Panc1 (cell line): Measurements from ENCODE around the gene ERGIC1. TPM values are rescaled to one million over a fixed set of nuclear protein-coding genes. Genes with fewer than 3 reads are reported as not detected.

ENCODE experiments used
- ATAC-seq: fragments of 200-7000 bp; cut with Tn5 transposase; 2 replicates; pipeline ENCODE4 v1.9.1; 2020; ENCODE audit warnings: mild to moderate bottlenecking, moderate library complexity
- BruUV-seq: library from RNA; stranded (reverse); fragments of 400-500 nt; replicated peaks from 2 replicates; lab custom pipeline; 2021; lab: Mats Ljungman, UMichigan
- CTCF ChIA-PET: fragments of 300-600 bp; sonication (Branson Sonifier 250); formaldehyde crosslinking; loops from one replicate; lab custom pipeline; 2022; ENCODE audit warnings: antibody characterized with exemption; lab: Charles Lee
- POLR2A ChIA-PET: fragments of 300-600 bp; sonication (Branson Sonifier 250); formaldehyde crosslinking; loops from one replicate; lab custom pipeline; 2022; ENCODE audit warnings: antibody characterized with exemption; lab: Charles Lee
- DNase-seq: peaks from one replicate; pipeline ENCODE4 v3.0.0-alpha.2; 2010; ENCODE audit warnings: low read depth, low spot score
- H3K27ac ChIP-seq: 2 replicates; pipeline ENCODE4 v1.5.1; 2011; ENCODE audit warnings: mild to moderate bottlenecking, low read length, inconsistent platforms
- H3K27me3 ChIP-seq: fragments of 200-500 bp; sonication (Bioruptor generic); 2 replicates; pipeline ENCODE4 v1.6.0; 2014; ENCODE audit warnings: low read length, inconsistent platforms; ENCODE audit not compliant: control insufficient read depth, insufficient read depth
- H3K36me3 ChIP-seq: fragments of 200-500 bp; sonication (Bioruptor generic); 2 replicates; pipeline ENCODE4 v1.5.1; 2014; ENCODE audit warnings: inconsistent platforms, mild to moderate bottlenecking, low read length, moderate library complexity; ENCODE audit not compliant: control insufficient read depth, insufficient read depth
- H3K4me1 ChIP-seq: 2 replicates; pipeline ENCODE4 v1.5.1; 2011; ENCODE audit warnings: inconsistent platforms, mild to moderate bottlenecking, low read length, moderate library complexity; ENCODE audit not compliant: control insufficient read depth, insufficient read depth
- H3K4me3 ChIP-seq, 2 experiments: 2 replicates each; pipeline ENCODE4 v1.5.1; 2011 to 2012; ENCODE audit warnings: low read depth in 2 of 2, low read length in 2 of 2, mild to moderate bottlenecking in 2 of 2, inconsistent platforms in 1 of 2, moderate library complexity in 1 of 2
- H3K9me3 ChIP-seq: fragments of 200-500 bp; sonication (Bioruptor generic); 2 replicates; pipeline ENCODE4 v1.5.1; 2014; ENCODE audit warnings: low read depth, mild to moderate bottlenecking, inconsistent platforms, low read length, moderate library complexity; ENCODE audit not compliant: control insufficient read depth, insufficient read depth
- CTCF ChIP-seq: fragments of 450-650 bp; IDR thresholded peaks from 2 replicates; pipeline ENCODE4 v1.5.1; 2017; ENCODE audit warnings: mild to moderate bottlenecking
- POLR2AphosphoS5 ChIP-seq: IDR thresholded peaks from 2 replicates; pipeline ENCODE4 v1.6.1; 2012; ENCODE audit warnings: mild to moderate bottlenecking, low read depth, low read length, moderate library complexity
- REST ChIP-seq, 2 experiments: IDR thresholded peaks; 2 replicates each; pipeline ENCODE4 v1.6.1; 2011 to 2012; ENCODE audit warnings: low read depth in 2 of 2, control low read depth in 1 of 2, low read length in 1 of 2, mild to moderate bottlenecking in 1 of 2, moderate library complexity in 1 of 2; ENCODE audit not compliant: insufficient read depth in 1 of 2
- SIN3A ChIP-seq: IDR thresholded peaks from 2 replicates; pipeline ENCODE4 v1.6.1; 2012; ENCODE audit warnings: low read depth, mild to moderate bottlenecking, low read length, moderate library complexity, borderline replicate concordance; ENCODE audit not compliant: insufficient read depth
- TCF7L2 ChIP-seq: IDR thresholded peaks from 2 replicates; pipeline ENCODE4 v1.6.1; 2011; ENCODE audit warnings: mild to moderate bottlenecking, low read depth, low read length, inconsistent platforms
- in situ Hi-C: cut with HindIII; loops from 2 replicates; pipeline ENCODE4 v1.10.0; 2016; ENCODE audit warnings: low sequenced_read_pairs, low pct_unique_long_range_greater_than_20kb
- intact Hi-C: fragments of 100-400 bp; cut with micrococcal nuclease; formaldehyde crosslinking; loops from one replicate; pipeline ENCODE4 v1.10.0; 2022; ENCODE audit not compliant: unreplicated experiment
- total RNA-seq: library from RNA; stranded (reverse); gene quantifications from one replicate; pipeline ENCODE4 v1.2.1, GENCODE V29; 2021; ENCODE audit not compliant: unreplicated experiment

ERGIC1 gene
- total RNA-seq, 1 experiment from 2014 or later: 206 TPM

DNA sequence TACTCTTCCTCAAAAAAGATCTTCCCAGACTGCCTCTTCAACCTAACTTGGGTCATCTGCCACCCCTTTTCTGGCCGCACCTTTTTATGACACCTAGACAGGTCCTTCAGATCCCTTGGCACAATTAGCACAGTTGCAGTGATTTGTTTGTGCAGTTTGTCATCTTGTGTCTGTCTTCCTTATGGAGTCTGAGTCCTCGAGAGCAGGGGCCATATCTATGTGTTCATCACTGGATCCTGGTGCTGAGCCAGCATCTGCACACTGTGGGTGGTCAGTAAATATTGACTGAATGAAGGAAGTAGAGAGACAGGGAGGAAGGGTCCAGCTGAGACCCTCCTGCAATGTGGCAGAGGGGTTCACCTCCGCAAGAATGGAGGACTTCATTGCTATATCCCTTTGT lies 14.4 kb downstream of the ERGIC1 start:
- TF ChIP-seq TCF7L2: no peak
- no peak for TF ChIP-seq REST (IDR thresholded peaks at IDR 0.05; ENCODE audit: insufficient read depth in 1 of 2, low read depth in 2 of 2, low read length in 1 of 2)
- TF ChIP-seq POLR2AphosphoS5: no peak
- TF ChIP-seq CTCF: no peak
- CTCF ChIA-PET: no interaction called here
- Histone ChIP-seq H3K4me3 (no peak overlapping the region), H3K4me1 (peaks cover 73% of the 10 kb centered on the region), H3K9me3 (no peaks in the 10 kb centered on the region), H3K27ac (peak overlapping the region; percentile 80), H3K27me3 (no peaks in the 10 kb centered on the region), H3K36me3 (peaks cover 4% of the 10 kb centered on the region)
- DNase-seq: no peak
- intact Hi-C loops: no loop called here
- no peak for ATAC-seq
- in situ Hi-C loops: no loop called here
- BruUV-seq: no TSS peak
- POLR2A ChIA-PET: interaction anchor here (0.6 kb wide), 1 partner anchor 103 kb away, joined by 3 read pairs; no protein-coding TSS in a partner anchor

- Histone ChIP-seq H3K27ac (peak overlapping the region; percentile 63), H3K36me3 (no peaks in the 10 kb centered on the region; the same call in 1 of the 2 replicates), H3K4me3 (no peak overlapping the region), H3K4me1 (peaks cover 78% of the 10 kb centered on the region), H3K27me3 (no peaks in the 10 kb centered on the region), H3K9me3 (no peaks in the 10 kb centered on the region)
- TF ChIP-seq TCF7L2: no peak
- no peak for TF ChIP-seq SIN3A
- TF ChIP-seq CTCF: no peak
- no peak for TF ChIP-seq REST (IDR thresholded peaks at IDR 0.05; ENCODE audit: insufficient read depth in 1 of 2, low read depth in 2 of 2, low read length in 1 of 2)
- no peak for TF ChIP-seq POLR2AphosphoS5
- in situ Hi-C loops (no loop called here), intact Hi-C loops (no loop called here)
- ChIA-PET CTCF (interaction anchor here (0.5 kb wide), 1 partner anchor 79 kb away, joined by 4 read pairs; no protein-coding TSS in a partner anchor), POLR2A (no interaction called here)
- no TSS peak for BruUV-seq
- DNase-seq: no peak
- ATAC-seq: no peak
These were observed 15.8 kb downstream of the ERGIC1 start for GRCh38 chr5:172849606-172850453.
